Melanocyte of skin (primary cell): ENCODE data around the gene KMT2C. TPM values are rescaled to one million over a fixed set of nuclear protein-coding genes. Genes with fewer than 3 reads are reported as not detected.

Experiments used
- small RNA-seq, 2 donors: library from RNA; depleted of rRNA; stranded (forward); fragments of <200 nt; gene quantifications; one replicate each; pipeline ENCODE3, GENCODE V24; 2012
- total RNA-seq, 2 donors: library from RNA; depleted of rRNA; stranded (reverse); fragments of >200 nt; gene quantifications; 2 replicates each; pipeline ENCODE4 v1.2.3, GENCODE V29; 2012

Gene KMT2C
- total RNA-seq, result 10 to 100 TPM; 33.3 to 34.4 TPM

DNA sequence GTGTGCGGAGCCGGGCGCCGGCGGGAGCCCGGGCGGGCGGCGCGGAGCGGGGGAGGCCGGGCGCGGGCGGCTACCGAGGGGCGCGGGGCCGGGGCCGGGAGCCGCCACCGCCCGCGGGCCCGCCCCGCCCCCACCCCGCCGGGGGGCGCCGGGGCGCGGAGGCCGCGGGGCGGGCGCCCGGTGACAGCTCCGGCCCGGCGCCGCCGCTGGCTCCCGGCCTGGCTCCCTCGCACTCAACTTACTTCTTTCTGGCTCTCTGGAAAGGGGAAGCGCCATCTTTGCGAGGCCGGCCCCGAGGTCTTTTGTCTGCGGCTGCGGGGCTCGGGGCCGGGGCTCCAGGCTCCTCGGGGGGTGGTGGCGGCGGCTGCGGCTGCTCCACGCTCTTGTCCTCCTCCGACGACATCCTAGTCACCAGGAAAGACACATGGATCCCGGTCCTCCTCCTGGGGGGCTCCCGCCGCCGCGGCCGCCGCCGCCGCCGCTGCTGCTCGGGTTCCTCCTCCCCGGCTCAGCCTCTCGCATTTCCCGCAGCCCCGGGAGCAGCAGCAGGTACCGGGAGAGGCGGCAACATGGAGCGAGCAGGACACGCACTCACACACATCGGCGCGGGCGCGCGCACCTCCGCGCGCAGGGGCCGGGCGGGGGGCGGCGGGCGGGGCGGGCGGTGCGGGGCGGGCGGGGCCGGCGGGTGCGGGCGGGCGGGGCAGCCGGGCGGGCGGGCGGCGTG is at the start of gene KMT2C:
KMT2C (minus strand) TSS at position 620 of the 727 bp plus-strand sequence; CDS start at position 403, 217 bp downstream.

Small RNAs within 50 kb of the gene (small RNA-seq; reads per million reads assigned to genes)
- gene AC104692.1 (0 reads per million in 2 donors), gene AC104692.2 (0 reads per million in 2 donors), gene RF00019 (0 reads per million in 2 donors)

Other genes starting within 250 kb of the KMT2C start
- gene XRCC2, start 240.1 kb upstream of the KMT2C start, total RNA-seq, result 1 to 10 TPM; 2.4 to 6.7 TPM